ENCODE results near the gene CANT1. TPM values are rescaled to one million over a fixed set of nuclear protein-coding genes. Genes with fewer than 3 reads are reported as not detected.

The CANT1 gene
- total RNA-seq, 1 experiment from 2014 or later: 33.0 TPM

DNA sequence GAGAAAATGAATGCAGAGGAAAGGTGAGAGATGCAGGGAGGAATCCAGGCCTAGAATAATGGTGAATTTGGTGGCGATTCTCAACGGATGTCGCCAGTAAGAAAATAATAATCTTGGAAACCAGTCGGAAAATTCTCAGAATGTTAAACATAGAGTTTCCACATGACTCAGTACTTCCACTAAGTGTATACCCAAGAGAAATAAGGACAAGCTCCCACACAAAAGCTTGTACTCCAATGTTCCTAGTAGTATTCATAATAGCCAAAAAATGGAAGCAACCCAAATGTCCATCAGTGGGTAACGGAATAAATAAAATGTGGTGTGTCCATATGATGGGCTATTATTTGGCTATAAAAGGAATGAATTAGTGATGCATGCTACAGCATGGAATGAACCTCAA, 45.6 kb upstream of the CANT1 start:
- Histone ChIP-seq H2BK5ac (ENCODE audit: insufficient read length, low read length) (no peak overlapping the region), H3K27ac (ENCODE audit: insufficient read length, low read depth, low read length) (no peak overlapping the region), H3K4ac (ENCODE audit: low read depth, low read length) (no peak overlapping the region), H2AFZ (ENCODE audit: low read length) (no peak overlapping the region), H2BK20ac (ENCODE audit: low read depth, low read length, poor library complexity, severe bottlenecking) (no peak overlapping the region), H3K9ac (ENCODE audit: extremely low read depth, insufficient read length, low read length) (no peak overlapping the region), H2BK12ac (ENCODE audit: insufficient read length, low read depth, low read length) (no peak overlapping the region), H3K14ac (ENCODE audit: insufficient read depth, low read length) (no peak overlapping the region), H3K79me2 (ENCODE audit: insufficient read depth, low read length) (no peaks in the 10 kb centered on the region), H2AK5ac (ENCODE audit: insufficient read length, low read length) (no peak overlapping the region), H4K5ac (ENCODE audit: insufficient read length, low read depth, low read length) (no peak overlapping the region), H3K9me3 (ENCODE audit: control insufficient read depth, low read depth, low read length) (no peaks in the 10 kb centered on the region), H3K79me1 (ENCODE audit: insufficient read depth, low read depth, low read length, poor library complexity, severe bottlenecking) (no peaks in the 10 kb centered on the region), H2BK120ac (ENCODE audit: low read depth, low read length, poor library complexity, severe bottlenecking) (no peak overlapping the region), H3T11ph (ENCODE audit: low read length) (no peak overlapping the region), H4K8ac (replicated peaks; ENCODE audit: insufficient read length, low read depth, low read length) (no peak overlapping the region), H3K23me2 (ENCODE audit: insufficient read length, low read depth, low read length, poor library complexity, severe bottlenecking) (no peaks in the 10 kb centered on the region), H3K4me1 (ENCODE audit: insufficient read depth, low read length) (no peaks in the 10 kb centered on the region), H3K18ac (ENCODE audit: insufficient read length, low read depth, low read length) (no peak overlapping the region), H2BK15ac (ENCODE audit: low read depth, low read length) (no peak overlapping the region), H4K20me1 (ENCODE audit: control insufficient read depth, insufficient read depth, insufficient read length) (no peaks in the 10 kb centered on the region), H3K23ac (ENCODE audit: insufficient read length, low read depth, low read length) (no peak overlapping the region), H4K91ac (ENCODE audit: insufficient read length, low read depth, low read length) (no peak overlapping the region), H3K4me2 (ENCODE audit: insufficient read depth, insufficient read length, low read length) (no peak overlapping the region), H3K27me3 (ENCODE audit: insufficient read depth, low read length) (no peaks in the 10 kb centered on the region), H3K56ac (ENCODE audit: insufficient read length, low read depth, low read length) (no peak overlapping the region)
- Mint-ChIP-seq H3K27me3 (ENCODE audit: low read depth) (peaks cover 49% of the 10 kb centered on the region), H3K36me3 (ENCODE audit: insufficient read depth in 1 of 3, low read depth in 3 of 3) (peaks cover 0 to 4% (median 3%) of the 10 kb centered on the region in 3 experiments; a peak in 3 of 7 replicates), H3K27ac (no peak overlapping the region), H3K4me1 (no peaks in the 10 kb centered on the region), H3K4me3 (no peak overlapping the region), H3K9me3 (peaks cover 31 to 33% of the 10 kb centered on the region in 2 experiments)
- TF ChIP-seq, protein P1, sequence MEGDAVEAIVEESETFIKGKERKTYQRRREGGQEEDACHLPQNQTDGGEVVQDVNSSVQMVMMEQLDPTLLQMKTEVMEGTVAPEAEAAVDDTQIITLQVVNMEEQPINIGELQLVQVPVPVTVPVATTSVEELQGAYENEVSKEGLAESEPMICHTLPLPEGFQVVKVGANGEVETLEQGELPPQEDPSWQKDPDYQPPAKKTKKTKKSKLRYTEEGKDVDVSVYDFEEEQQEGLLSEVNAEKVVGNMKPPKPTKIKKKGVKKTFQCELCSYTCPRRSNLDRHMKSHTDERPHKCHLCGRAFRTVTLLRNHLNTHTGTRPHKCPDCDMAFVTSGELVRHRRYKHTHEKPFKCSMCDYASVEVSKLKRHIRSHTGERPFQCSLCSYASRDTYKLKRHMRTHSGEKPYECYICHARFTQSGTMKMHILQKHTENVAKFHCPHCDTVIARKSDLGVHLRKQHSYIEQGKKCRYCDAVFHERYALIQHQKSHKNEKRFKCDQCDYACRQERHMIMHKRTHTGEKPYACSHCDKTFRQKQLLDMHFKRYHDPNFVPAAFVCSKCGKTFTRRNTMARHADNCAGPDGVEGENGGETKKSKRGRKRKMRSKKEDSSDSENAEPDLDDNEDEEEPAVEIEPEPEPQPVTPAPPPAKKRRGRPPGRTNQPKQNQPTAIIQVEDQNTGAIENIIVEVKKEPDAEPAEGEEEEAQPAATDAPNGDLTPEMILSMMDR (conservative IDR thresholded peaks at IDR 0.05): no peak
- WGBS (ENCODE audit: extremely low coverage, insufficient read length, low lambda C conversion rate): no CpG with 5 or more reads among the region's 5 CpGs
- DNase-seq: no peak
